UCSD-AML1 (cell line): ENCODE data around the gene ABCC3.

Experiments used
- DNase-seq: peaks from one replicate; lab custom pipeline; 2025; ENCODE audit not compliant: unreplicated experiment; lab: John Stamatoyannopoulos, UW

ABCC3 gene

DNA sequence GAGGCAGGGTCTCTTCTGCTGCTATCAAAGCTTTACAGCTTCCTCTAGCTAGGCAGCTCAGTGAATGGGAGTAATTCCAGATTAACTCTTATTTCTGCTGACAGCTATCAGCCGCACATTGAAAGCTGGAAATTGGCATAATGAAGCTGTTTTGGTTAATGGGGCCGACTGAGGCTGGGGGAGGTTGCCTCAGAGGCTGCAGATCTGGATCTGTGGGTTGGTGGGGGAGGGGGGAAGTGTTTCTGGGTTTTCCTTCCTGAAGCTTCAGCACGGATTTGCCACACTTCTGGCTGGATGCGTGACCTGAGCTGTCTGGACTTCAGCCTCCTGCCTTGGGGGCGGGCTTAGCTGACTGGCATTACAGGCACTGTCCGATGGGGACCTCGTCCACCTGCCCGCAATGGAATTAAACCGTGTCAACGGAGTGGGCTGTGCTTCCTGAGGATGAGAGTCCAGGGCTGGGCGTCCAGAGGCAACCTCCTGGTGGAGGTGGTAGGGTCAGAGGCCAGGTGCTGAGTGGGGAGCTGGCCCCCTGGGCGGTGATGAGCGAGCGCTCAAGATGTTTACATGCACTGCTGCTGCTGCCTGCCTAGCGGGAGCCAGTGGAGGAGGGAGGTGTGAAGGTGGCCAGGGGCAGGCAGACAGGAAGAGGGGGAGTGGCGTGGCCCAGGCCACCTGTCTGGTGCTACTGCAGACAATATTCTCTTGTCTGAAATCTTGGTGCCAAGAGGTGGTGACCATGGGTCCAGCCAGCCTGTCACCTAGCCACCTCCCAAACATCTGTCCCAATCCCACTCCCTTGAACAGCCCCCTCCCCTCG lies 6.7 kb upstream of the ABCC3 start:
- peak; percentile 39 for DNase-seq

GRCh38 chr17:50629902-50630301 lies 4.8 kb upstream of the ABCC3 start:
- DNase-seq, result no peak

DNA sequence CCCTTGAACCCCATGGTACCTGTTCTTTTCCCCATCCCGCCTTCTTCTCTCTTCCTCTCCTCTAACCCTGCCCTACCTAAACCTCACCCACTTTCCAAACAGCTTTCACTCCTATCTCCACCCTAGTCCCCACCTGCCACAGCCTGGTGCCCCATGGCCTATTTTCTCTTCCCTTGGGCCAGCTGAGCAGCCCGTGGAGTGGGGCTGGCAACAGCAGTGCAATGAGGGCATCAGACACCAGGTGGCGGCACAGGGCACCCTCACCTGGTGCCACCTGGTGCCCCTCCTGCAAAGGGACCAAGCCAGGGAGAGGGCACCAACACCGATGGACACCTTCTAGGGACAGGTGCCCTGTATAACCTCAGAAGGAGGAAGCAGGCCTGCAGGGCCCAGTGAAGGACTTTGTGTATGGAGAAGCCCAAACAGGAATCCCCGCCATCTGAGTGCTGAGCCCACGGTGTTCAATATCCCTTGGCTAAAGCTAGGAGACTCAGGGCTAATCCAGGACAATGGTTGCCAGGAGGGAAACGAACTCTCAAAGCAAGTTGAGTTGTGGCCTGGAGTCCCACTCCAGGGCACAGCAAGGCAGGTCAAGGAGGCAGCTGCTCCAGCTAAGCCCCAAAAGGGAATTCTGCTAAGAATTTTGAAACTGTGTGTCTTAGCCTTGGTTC lies 4.0 kb upstream of the ABCC3 start:
- peak; percentile 59 for DNase-seq

GRCh38 chr17:50631195-50631907 lies 3.3 kb upstream of the ABCC3 start:
- DNase-seq, result peak; percentile 38

DNA sequence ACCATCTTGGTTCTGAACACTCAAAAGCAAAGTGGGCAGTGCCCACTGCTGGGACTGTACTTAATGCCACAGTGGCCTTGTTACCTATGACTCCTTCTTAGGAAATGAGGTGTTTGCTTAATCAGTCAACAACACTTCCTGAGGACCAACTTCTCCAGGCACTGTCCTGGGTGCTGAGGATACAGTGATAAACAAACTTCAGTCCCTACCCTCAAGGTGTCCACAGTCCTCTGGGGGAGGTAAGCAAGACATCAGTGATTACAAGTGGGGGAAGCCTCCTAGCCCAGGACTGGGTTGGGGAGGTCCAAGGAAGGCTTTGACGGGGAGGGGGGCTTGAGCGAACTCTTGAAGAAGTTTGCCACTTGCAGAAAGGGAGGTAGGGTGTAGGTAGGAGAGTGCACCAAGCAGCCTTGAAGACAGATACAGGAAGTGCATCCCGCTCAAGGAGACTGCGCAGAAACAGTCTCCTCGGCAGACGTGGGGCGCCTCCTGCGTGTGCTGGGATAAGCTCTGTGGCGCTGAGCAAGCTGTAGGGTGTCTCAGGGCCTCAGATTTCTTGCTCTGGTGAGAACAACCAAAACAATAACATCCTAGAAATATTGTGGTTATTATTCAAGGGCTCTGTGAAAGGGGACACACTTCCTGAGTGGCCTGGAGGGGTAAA lies 2.6 kb upstream of the ABCC3 start:
- no peak for DNase-seq

- no peak for DNase-seq
Measured at GRCh38 chr17:50632637-50633036, 2.0 kb upstream of the ABCC3 start.

- DNase-seq, result no peak
Measured at GRCh38 chr17:50633683-50634082, 998 bp upstream of the ABCC3 start.

DNA sequence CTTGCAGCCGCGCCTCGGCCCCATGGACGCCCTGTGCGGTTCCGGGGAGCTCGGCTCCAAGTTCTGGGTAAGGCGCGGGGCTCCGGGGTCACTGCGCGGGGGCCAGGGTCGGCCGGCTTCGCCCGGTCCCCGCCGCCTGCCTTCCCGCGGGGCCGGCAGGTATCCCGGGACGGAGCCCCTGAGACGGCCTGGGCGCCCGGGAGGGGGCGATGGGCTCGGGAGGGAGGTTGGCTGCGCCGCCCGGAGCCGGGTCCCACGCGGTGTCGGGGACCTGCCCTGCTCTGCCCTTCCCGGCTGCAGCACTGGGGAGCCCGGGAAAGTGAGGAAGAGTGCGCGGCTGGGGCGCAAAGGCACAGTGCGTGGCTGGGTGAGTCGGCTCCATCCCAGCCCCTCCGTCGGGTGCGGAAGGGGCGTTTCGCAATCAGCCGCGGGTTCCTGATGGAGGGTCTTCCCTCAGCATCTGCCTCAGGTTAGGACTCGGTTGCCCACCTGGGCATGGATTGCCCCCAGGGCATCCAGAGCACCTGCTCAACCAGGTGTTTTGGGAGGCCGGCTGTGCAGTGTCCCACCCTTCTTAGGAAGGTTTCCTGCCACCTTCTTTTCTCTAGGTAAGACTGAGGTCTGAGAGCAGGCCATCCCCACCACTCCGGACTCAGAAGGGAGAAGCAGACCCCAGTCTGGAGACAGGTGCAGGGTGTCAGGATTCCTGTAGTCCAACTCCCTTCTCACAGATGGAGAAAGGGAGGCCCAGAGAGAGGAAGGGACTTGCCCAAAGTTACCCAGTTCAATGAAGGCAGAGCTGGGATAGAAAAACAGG lies 442 bp downstream of the ABCC3 start:
- no peak for DNase-seq

GRCh38 chr17:50635732-50635981 lies 976 bp downstream of the ABCC3 start:
- DNase-seq, result no peak

- DNase-seq, result no peak
Measured at GRCh38 chr17:50635982-50636803, 1.5 kb downstream of the ABCC3 start.

DNA sequence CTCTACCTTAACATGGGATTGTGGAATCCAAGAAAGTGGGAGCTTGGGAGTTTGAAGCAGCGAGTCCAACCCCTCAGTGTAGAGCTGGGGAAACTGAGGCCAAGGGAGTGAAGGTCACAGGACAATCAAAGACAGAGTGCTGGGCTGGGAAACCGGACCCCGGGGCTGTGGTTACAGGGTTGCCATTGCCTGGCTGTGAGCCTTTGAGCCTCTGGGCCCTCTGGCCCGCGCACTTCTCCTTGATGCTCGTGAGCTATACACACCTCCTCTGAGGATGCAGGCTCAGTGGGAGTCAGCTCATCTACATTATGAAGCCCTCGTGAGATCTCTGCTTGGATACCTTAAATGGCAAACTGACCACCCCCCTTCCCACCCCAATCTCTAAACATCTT lies 2.1 kb downstream of the ABCC3 start:
- no peak for DNase-seq

DNA sequence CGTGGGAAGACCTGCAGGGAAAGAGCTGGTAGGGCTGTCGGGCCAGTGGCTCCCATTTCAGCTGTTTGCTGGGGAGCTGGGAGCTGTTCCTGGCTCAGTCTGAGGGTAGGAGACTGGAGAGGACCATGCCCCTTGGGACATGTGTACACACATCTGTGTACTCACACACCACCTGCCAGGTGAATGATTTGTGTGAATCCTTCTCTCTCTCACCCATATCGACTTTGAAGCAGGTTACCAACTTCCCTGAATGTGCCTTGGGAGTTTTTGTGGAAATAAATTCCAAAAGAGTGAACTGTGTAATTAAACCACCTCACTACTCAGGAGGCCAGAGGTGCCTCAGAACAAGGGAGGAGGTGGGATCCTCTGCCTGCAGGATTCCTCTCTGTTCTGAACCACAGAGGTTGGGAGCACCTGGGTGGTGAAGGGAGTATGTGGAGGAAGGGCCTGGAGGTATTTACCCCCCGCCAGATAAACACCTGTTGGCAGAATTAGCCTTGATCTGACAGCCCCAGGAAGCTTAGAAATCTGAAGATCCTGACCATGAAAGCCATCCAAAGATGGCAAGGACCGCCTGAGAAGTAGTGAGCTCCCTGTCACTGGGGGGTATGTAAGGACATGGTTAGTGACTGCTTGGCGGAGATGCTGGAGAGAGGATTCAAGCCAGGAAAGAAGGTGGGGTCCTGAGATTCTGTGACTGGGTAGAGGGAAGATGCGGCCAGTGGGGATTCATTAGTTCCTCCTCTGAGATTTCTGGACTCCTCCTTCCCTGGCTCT lies 3.3 kb downstream of the ABCC3 start:
- DNase-seq, result no peak

- DNase-seq, result no peak
Measured at GRCh38 chr17:50638606-50638965, 3.9 kb downstream of the ABCC3 start.

- peak; percentile 42 for DNase-seq
Measured at GRCh38 chr17:50638966-50639713, 4.5 kb downstream of the ABCC3 start.

DNA sequence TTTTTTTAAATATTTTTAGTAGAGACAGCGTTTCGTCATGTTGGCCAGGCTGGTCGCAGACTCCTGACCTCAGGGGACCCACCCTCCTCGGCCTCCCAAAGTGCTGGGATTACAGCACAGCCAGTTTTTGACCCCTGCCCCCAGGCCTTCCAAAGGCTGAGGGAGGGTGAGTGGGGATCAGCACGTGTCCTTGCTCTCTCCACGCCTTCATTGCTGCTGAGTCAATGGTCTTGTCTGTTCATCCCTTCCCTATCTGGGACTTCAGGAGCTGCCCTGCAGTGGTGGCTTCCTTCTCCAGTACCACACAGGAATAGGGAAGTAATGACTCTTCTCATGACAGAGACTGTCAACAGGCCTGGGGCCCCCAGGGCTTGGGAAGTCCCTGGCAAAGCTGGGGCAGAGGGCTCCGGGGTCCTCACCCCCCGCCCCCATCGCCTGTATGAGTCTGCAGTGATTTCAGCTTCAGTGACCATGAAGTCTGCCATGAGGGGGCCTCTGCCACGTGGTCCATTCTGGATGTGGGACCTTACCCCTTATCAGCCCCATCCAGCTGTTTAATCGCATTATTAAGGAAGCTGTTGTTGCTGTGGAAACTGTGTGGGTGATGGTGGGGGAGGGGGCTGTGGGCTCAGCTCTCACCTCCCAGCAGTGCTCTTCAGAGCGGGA lies 6.1 kb downstream of the ABCC3 start:
- peak; percentile 78 for DNase-seq

DNA sequence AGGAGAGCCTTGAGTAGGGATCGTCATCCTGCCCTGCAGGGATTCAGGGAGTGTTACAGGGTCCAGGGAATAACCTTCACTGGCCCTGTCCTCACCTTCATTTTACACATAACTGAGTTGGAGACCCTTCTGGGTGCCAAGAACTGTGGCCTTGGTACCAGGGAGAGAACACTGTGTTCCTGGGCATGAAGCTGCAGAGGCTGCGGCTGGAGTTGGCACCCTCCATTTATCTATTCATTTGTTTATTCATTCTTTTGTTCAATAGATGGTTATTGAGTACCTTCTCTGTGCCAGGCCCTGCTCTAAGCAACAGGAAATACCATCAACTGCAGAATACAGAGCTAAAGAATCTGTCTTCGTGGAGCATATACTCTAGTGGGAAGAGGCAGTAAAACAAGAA lies 6.7 kb downstream of the ABCC3 start:
- DNase-seq, result no peak

DNA sequence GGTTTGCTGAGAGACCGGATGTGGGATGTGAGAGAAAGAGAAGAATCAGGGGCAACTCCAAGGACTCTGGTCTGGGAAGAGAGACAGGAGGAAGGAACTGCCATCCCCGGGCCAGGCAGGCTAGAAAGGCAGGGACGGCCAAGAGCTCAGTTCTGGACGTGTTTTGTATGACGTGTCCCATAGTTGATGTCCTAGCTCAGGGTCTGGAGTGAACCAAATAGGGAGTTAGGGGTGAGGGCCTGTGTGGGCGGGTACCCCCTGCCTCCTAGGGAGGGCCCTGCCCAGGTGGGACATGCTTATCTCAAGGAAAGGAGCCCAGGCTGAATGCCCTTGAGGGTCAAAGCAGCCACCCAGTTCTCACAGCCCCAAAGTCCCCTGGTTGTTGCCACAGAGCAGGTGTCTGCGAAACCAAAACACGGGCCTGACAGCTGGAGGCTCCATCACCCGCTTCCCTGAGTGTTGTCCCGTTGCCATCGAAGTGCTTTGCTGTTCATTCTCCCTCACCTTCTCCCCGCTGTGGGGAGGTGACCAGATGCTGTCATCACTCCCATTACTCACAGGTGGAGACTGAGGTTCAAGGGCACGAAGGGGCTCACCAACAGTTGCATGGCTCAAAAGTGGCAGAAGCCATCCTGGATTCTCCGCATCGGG lies 7.5 kb downstream of the ABCC3 start:
- DNase-seq, result no peak
